OCI-LY1 (cell line): Measurements from ENCODE around the gene AGRN.
"Not testable (repeated sequence)": the region's sequence is repeated elsewhere in the genome, so short reads cannot be mapped to it uniquely, and the experiment has no call there.

Experiments used
- H2AFZ ChIP-seq: fragments of 200-600 bp; sonication (generic), shearing (Covaris generic); 2 replicates; pipeline ENCODE4 v1.6.0; 2014; ENCODE audit warnings: antibody characterized with exemption, mild to moderate bottlenecking, low read length
- H3F3A ChIP-seq: fragments of 200-600 bp; sonication (generic), shearing (Covaris generic); 2 replicates; pipeline ENCODE4 v1.6.0; 2014; ENCODE audit warnings: mild to moderate bottlenecking, antibody characterized with exemption, low read length, moderate library complexity; ENCODE audit not compliant: insufficient read depth
- H3K27ac ChIP-seq: fragments of 200-600 bp; sonication (generic); 2 replicates; pipeline ENCODE4 v1.5.1; 2014; ENCODE audit warnings: low read length, mixed run types, mild to moderate bottlenecking, low read depth; ENCODE audit not compliant: poor library complexity, severe bottlenecking
- H3K27me3 ChIP-seq: fragments of 200-600 bp; sonication (generic); 2 replicates; pipeline ENCODE4 v1.6.0; 2014; ENCODE audit warnings: antibody characterized with exemption, mild to moderate bottlenecking, low read length, moderate library complexity; ENCODE audit not compliant: insufficient read depth
- H3K36me3 ChIP-seq: fragments of 200-600 bp; sonication (generic); 2 replicates; pipeline ENCODE4 v1.6.1; 2014; ENCODE audit warnings: mild to moderate bottlenecking, antibody characterized with exemption, low read length, moderate library complexity, mixed read lengths; ENCODE audit not compliant: insufficient read depth
- H3K4me1 ChIP-seq: fragments of 200-600 bp; sonication (generic); 2 replicates; pipeline ENCODE4 v1.5.1; 2014; ENCODE audit warnings: mild to moderate bottlenecking, low read length, moderate library complexity; ENCODE audit not compliant: insufficient read depth, severe bottlenecking
- H3K4me2 ChIP-seq: fragments of 200-600 bp; sonication (generic), shearing (Covaris generic); 2 replicates; pipeline ENCODE4 v1.6.1; 2014; ENCODE audit warnings: low read length
- H3K4me3 ChIP-seq: fragments of 200-600 bp; sonication (generic); 2 replicates; pipeline ENCODE4 v1.5.1; 2014; ENCODE audit warnings: low read length, low read depth, mild to moderate bottlenecking, mixed read lengths; ENCODE audit not compliant: poor library complexity, severe bottlenecking
- H3K79me2 ChIP-seq: fragments of 200-600 bp; shearing (Covaris generic); 2 replicates; pipeline ENCODE4 v1.6.1; 2016; ENCODE audit warnings: mixed run types, low read length, mixed read lengths; ENCODE audit not compliant: insufficient read depth
- H3K9ac ChIP-seq: fragments of 200-600 bp; sonication (generic), shearing (Covaris generic); 2 replicates; pipeline ENCODE4 v1.6.1; 2014; ENCODE audit warnings: mild to moderate bottlenecking, low read length, mixed read lengths
- H3K9me2 ChIP-seq: fragments of 200-600 bp; sonication (generic), shearing (Covaris generic); 2 replicates; pipeline ENCODE4 v1.6.1; 2014; ENCODE audit warnings: low read depth, mild to moderate bottlenecking, low read length, mixed read lengths
- H3K9me3 ChIP-seq: fragments of 200-600 bp; shearing (Covaris generic); 2 replicates; pipeline ENCODE4 v1.6.1; 2014; ENCODE audit warnings: low read length, mixed read lengths
- H4K20me1 ChIP-seq: fragments of 200-600 bp; sonication (generic), shearing (Covaris generic); 2 replicates; pipeline ENCODE4 v1.6.0; 2016; ENCODE audit warnings: mild to moderate bottlenecking, low read length; ENCODE audit not compliant: insufficient read depth
- EZH2 ChIP-seq: fragments of 200-600 bp; sonication (generic), shearing (Covaris generic); IDR thresholded peaks from 2 replicates; pipeline ENCODE4 v1.8.0; 2017; ENCODE audit warnings: borderline replicate concordance, mixed run types, mild to moderate bottlenecking, antibody characterized with exemption, low read length, moderate library complexity, mixed read lengths
- TF ChIP-seq, protein P1 (sequence below): fragments of 200-600 bp; sonication (generic), shearing (Covaris generic); IDR thresholded peaks from 2 replicates; pipeline ENCODE4 v1.5.1; 2017; ENCODE audit warnings: mild to moderate bottlenecking, antibody characterized with exemption, low read length, moderate library complexity, mixed read lengths

Gene AGRN

GRCh38 chr1:1011396-1011949, 8.4 kb upstream of the AGRN start:
- Histone ChIP-seq H3K27me3 (no peaks in the 10 kb centered on the region; the same call in 1 of the 2 replicates), H3K27ac (no peak overlapping the region), H3K4me3 (no peak overlapping the region), H3K36me3 (no peaks in the 10 kb centered on the region; the same call in 1 of the 2 replicates), H4K20me1 (no peaks in the 10 kb centered on the region), H3K79me2 (no peaks in the 10 kb centered on the region), H3K9me2 (no peaks in the 10 kb centered on the region), H3K4me2 (no peak overlapping the region), H2AFZ (no peak overlapping the region), H3K9me3 (no peaks in the 10 kb centered on the region), H3F3A (no peaks in the 10 kb centered on the region), H3K4me1 (peaks cover 23% of the 10 kb centered on the region), H3K9ac (no peak overlapping the region)
- TF ChIP-seq EZH2: no peak

DNA sequence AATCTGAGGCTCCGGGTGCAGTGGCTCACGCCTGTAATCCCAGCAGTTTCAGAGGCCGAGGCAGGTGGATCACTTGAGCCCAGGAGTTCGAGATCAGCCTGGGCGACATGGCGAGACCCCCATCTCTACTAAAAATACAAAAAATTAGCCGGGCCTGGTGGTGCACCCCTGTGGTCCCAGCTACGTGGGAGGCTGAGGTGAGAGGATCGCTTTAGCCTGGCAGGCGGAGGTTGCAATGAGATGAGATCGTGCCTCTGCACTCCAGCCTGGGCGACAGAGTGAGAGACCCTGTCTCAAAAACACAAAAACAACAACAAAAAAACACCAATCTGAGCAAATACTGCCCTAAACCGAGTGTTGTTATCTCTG, 7.2 kb upstream of the AGRN start:
- H3K79me2 ChIP-seq, H4K20me1 ChIP-seq, H3K27me3 ChIP-seq, H3K9me2 ChIP-seq, H3K36me3 ChIP-seq, H3F3A ChIP-seq, H3K9me3 ChIP-seq: not testable (repeated sequence)
- H2AFZ ChIP-seq: 0 out of 2 replicates have a peak overlapping the region, but pooled peaks have one; percentile 32
- H3K27ac ChIP-seq: peak overlapping the region; percentile 3
- H3K4me3 ChIP-seq: peak overlapping the region; percentile 80
- H3K4me1 ChIP-seq: peaks cover 23% of the 10 kb centered on the region
- peak overlapping the region; percentile 73 for H3K9ac ChIP-seq
- peak overlapping the region; percentile 88 for H3K4me2 ChIP-seq

DNA sequence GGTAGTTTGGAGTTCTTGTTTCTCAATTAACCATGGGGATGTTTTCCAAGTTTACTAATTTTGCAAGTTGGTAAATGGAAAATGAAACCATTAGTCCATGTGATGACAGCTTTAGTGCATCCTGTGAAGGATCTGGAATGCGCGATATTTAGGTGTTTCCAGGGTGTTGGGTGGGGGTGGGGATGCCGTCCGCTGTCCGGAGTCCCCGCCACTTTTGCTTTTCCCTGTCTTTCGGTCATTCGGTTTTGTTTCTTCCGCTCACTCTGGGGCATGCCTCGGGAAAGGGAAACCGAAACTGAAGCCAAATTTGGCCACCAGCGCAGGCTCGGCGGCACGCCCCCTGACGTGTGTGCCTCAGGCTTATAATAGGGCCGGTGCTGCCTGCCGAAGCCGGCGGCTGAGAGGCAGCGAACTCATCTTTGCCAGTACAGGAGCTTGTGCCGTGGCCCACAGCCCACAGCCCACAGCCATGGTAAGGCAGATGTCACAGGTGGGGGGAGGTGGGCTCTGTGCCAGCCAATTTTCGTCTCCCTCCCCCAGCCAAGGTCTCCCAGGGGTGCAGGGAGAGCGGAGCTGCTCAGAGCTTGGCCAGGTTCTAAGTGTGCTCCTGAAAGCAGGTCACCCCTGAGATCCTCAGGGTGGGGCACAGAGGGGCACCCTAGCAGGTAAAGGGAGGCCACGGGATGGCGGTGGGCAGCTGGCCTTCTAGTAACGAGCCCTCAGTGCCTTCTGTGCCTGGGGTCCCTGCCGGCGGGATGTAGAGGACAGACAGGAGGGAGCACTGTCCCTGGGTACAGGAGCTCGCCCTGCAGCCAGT, 6.6 kb upstream of the AGRN start, which contains the start of gene ISG15:
ISG15 (plus strand) TSS at position 393 of the 817 bp plus-strand sequence; CDS start at position 470, 77 bp downstream.
- 0 out of 2 replicates have a peak within 1 kb of the TSS, but pooled peaks have one; percentile 32 for H2AFZ ChIP-seq
- peak within 1 kb of the TSS; percentile 80 for H3K4me3 ChIP-seq
- H3K9me2 ChIP-seq: no peaks in the 10 kb centered on the region

More for the DNA sequence above, 6.6 kb upstream of the AGRN start, which contains the start of gene ISG15:
- peak within 1 kb of the TSS; percentile 55 for H3K27ac ChIP-seq
- no peaks in the 10 kb centered on the region for H3K9me3 ChIP-seq
- H3K4me2 ChIP-seq: peak within 1 kb of the TSS; percentile 88
- TF ChIP-seq, protein P1, sequence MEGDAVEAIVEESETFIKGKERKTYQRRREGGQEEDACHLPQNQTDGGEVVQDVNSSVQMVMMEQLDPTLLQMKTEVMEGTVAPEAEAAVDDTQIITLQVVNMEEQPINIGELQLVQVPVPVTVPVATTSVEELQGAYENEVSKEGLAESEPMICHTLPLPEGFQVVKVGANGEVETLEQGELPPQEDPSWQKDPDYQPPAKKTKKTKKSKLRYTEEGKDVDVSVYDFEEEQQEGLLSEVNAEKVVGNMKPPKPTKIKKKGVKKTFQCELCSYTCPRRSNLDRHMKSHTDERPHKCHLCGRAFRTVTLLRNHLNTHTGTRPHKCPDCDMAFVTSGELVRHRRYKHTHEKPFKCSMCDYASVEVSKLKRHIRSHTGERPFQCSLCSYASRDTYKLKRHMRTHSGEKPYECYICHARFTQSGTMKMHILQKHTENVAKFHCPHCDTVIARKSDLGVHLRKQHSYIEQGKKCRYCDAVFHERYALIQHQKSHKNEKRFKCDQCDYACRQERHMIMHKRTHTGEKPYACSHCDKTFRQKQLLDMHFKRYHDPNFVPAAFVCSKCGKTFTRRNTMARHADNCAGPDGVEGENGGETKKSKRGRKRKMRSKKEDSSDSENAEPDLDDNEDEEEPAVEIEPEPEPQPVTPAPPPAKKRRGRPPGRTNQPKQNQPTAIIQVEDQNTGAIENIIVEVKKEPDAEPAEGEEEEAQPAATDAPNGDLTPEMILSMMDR: no peak
- TF ChIP-seq EZH2: no peak
- H3F3A ChIP-seq: no peaks in the 10 kb centered on the region
- H3K36me3 ChIP-seq: no peaks in the 10 kb centered on the region; the same call in 1 of the 2 replicates
- peak within 1 kb of the TSS; percentile 73 for H3K9ac ChIP-seq
- no peaks in the 10 kb centered on the region for H3K79me2 ChIP-seq
- H3K4me1 ChIP-seq: peaks cover 23% of the 10 kb centered on the region
- no peaks in the 10 kb centered on the region for H4K20me1 ChIP-seq
- no peaks in the 10 kb centered on the region for H3K27me3 ChIP-seq
